Chondrocyte (in vitro differentiated cells): ENCODE results near the gene PDLIM7. TPM values are rescaled to one million over a fixed set of nuclear protein-coding genes. Genes with fewer than 3 reads are reported as not detected.
A peak's percentile ranks its signal among the peaks of the same experiment; 100 is the strongest.

Source experiments
- DNase-seq: peaks from one replicate; pipeline ENCODE4 v3.0.0; 2021; ENCODE audit warnings: mixed read lengths, low spot score
- H3K27ac Mint-ChIP-seq: one replicate; pipeline ENCODE4 v1.8.0; 2021; ENCODE audit warnings: mild to moderate bottlenecking, moderate library complexity, mixed read lengths; ENCODE audit not compliant: unreplicated experiment
- H3K27me3 Mint-ChIP-seq: 2 replicates; pipeline ENCODE4 v1.8.0; 2021; ENCODE audit warnings: low read depth, mixed read lengths
- H3K36me3 Mint-ChIP-seq: 2 replicates; pipeline ENCODE4 v1.8.0; 2021; ENCODE audit warnings: low read depth, mixed read lengths
- H3K4me1 Mint-ChIP-seq: 2 replicates; pipeline ENCODE4 v1.8.0; 2021; ENCODE audit warnings: low read depth, mild to moderate bottlenecking, mixed read lengths
- H3K4me3 Mint-ChIP-seq: one replicate; pipeline ENCODE4 v1.8.0; 2021; ENCODE audit warnings: mild to moderate bottlenecking, moderate library complexity, mixed read lengths; ENCODE audit not compliant: unreplicated experiment
- H3K9me3 Mint-ChIP-seq: 2 replicates; pipeline ENCODE4 v1.8.0; 2021; ENCODE audit warnings: low read depth, mixed read lengths
- total RNA-seq: library from RNA; stranded (reverse); gene quantifications from 3 replicates; pipeline ENCODE4 v1.2.1, GENCODE V29; 2021
- TF ChIP-seq, protein P1 (sequence below): fragments of 200-600 bp; sonication (generic); IDR thresholded peaks from 2 replicates; pipeline ENCODE4 v1.5.0; 2021; ENCODE audit warnings: antibody characterized with exemption, mild to moderate bottlenecking, moderate library complexity

PDLIM7 gene
- total RNA-seq, 1 donor from 2014 or later: 633 TPM

DNA sequence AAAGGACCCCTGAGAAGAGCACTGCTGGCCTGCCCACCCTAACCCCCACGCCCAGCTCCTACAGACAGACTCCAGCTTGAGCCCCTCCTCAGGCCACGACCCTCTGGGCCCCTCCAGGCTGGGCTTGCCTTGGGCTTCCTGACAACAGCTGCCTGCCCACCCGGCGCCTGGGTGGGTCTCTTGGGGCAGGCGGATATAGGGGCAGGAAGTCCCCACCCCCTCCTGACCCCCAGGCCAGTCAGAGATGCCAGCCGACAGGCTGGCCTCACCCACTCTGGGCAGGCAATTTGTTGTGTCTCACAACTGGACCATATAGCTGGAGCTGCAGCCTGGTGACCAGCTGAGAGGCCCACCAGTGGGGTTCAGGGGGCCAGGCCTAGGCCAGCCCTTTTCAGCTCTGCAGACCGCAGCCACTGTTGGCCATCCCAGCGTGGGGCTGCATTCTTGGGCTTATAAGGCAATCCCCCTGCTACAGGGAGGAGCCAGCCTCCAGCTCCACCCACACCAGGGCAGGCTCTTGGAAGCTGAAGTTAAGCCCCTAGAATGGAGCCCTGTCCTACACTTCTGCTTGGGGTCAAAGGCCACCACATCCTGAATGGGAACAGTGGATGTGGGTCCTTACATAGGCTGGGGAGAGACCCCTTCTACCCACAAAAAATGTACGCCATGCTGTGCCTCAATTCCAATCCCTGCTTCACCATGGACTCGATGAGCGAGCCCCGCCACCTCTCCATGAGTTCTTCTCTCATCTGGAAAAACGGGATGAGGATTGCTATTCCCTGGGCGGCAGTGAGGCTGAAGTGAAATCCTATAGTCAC lies 2.0 kb downstream of the PDLIM7 start:
- no peak for DNase-seq
- Mint-ChIP-seq H3K4me3 (peak overlapping the region; percentile 89), H3K27ac (peak overlapping the region; percentile 91), H3K27me3 (no peaks in the 10 kb centered on the region), H3K36me3 (peaks cover 15% of the 10 kb centered on the region), H3K9me3 (no peaks in the 10 kb centered on the region), H3K4me1 (peaks cover 76% of the 10 kb centered on the region)
- TF ChIP-seq, protein P1, sequence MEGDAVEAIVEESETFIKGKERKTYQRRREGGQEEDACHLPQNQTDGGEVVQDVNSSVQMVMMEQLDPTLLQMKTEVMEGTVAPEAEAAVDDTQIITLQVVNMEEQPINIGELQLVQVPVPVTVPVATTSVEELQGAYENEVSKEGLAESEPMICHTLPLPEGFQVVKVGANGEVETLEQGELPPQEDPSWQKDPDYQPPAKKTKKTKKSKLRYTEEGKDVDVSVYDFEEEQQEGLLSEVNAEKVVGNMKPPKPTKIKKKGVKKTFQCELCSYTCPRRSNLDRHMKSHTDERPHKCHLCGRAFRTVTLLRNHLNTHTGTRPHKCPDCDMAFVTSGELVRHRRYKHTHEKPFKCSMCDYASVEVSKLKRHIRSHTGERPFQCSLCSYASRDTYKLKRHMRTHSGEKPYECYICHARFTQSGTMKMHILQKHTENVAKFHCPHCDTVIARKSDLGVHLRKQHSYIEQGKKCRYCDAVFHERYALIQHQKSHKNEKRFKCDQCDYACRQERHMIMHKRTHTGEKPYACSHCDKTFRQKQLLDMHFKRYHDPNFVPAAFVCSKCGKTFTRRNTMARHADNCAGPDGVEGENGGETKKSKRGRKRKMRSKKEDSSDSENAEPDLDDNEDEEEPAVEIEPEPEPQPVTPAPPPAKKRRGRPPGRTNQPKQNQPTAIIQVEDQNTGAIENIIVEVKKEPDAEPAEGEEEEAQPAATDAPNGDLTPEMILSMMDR: peak; percentile 48

DNA sequence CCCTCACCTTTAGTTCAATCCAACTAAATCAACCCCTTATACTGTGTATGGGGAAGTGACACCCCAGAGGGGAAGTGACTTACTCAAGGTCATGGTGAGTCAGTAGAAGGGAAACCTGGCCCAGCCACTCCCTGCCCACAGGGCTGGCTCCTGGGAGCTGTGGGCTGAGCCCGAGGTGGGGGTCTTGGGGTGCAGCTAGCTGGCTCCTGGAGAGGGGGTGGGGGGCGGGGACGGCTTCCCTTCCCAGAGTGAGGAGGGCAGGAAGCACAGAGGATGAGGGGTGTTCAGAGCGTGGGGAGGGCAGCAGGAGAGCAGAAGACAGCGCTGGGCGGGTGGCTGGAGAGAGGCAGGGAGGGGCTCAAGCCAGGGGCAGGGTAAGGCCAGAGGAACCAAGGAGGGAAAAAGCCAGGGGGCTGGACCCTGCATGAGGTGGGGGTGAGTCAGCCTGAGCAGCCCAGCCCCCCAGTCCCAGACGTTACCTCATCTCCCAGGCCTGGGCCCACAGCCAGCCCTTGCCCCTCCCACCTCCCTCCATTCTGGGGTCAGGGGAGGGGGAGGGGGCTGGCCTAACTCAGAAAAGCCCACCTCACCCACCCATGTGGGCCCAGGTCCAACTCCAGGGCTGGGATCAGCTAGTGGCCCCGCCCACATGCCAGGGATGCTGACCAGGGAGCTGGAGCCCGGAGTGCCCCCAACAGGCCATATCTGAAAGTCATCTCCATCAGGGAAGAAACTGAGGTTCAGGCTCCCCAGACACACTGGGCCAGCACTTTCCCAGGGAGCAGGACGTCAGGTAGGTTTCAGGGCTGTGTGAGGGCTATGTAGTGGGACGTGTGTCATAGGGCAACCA lies 2.8 kb downstream of the PDLIM7 start:
- Mint-ChIP-seq H3K4me1 (peaks cover 73% of the 10 kb centered on the region), H3K27ac (peak overlapping the region; percentile 91)
- TF ChIP-seq, protein P1: peak; percentile 78

DNA sequence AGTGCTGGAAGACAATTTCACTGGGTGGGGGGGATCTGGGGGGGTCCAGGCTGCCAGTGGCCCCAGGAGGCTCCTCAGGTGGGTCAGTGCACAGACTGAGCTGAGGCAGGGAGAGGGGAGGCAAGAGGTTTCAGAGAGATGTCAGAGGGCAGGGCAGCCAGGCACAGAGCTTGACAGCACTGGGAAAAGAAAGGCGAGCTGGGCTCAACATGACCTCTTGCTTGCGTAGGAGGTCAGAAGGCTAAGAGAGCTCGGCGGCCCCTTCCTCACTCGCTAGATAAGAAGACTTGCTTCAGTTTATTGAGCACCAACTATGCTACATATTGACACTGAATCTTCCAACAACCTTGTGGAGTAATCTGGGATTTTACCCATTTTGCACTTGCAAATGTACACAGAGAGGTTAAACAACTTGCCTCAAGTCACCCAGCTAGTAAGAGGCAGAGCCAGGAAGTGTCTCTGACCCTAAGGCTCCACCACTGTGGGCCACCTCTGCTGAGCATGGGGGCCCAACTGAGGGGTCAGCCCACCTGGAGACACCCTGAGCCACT lies 3.5 kb downstream of the PDLIM7 start:
- DNase-seq: no peak
- H3K4me3 Mint-ChIP-seq: peak overlapping the region; percentile 89
- no peaks in the 10 kb centered on the region for H3K9me3 Mint-ChIP-seq
- H3K27ac Mint-ChIP-seq: peak overlapping the region; percentile 91
- H3K27me3 Mint-ChIP-seq: no peaks in the 10 kb centered on the region
- peaks cover 69% of the 10 kb centered on the region for H3K4me1 Mint-ChIP-seq
- TF ChIP-seq, protein P1: no peak
- peaks cover 20% of the 10 kb centered on the region for H3K36me3 Mint-ChIP-seq

More for the DNA sequence above, 2.8 kb downstream of the PDLIM7 start:
- DNase-seq: no peak
- H3K36me3 Mint-ChIP-seq: peaks cover 19% of the 10 kb centered on the region
- H3K9me3 Mint-ChIP-seq: no peaks in the 10 kb centered on the region
- peak overlapping the region; percentile 89 for H3K4me3 Mint-ChIP-seq
- H3K27me3 Mint-ChIP-seq: no peaks in the 10 kb centered on the region

DNA sequence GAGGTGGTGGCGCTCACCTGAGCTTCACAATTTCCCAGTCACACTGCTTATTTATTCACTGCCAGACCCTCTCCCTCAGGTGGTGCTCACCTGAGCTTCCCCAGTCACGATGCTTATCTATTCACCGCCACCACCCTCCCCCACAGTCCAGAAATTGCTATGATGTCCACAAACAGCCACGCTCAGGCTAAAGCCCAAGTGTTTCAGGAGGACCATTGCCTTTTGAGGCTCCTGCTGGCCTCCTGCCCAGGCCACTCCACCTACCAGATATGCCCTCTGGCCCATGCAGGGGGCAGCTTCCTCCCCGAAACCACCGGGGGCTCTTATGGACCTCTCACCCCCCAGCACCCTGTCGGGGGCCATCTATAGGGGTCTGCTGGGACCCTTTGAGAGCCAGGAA lies 4.6 kb downstream of the PDLIM7 start:
- Mint-ChIP-seq H3K27me3 (no peaks in the 10 kb centered on the region), H3K9me3 (no peaks in the 10 kb centered on the region), H3K4me3 (peak overlapping the region; percentile 59), H3K4me1 (peaks cover 69% of the 10 kb centered on the region), H3K27ac (peak overlapping the region; percentile 91), H3K36me3 (peaks cover 27% of the 10 kb centered on the region)
- no peak for DNase-seq
- TF ChIP-seq, protein P1: no peak
